Mesenchymal stem cell (in vitro differentiated cells and primary cell): ENCODE measurements around the gene SLC7A14.

ENCODE experiments used
- DNase-seq: peaks from one replicate; pipeline ENCODE4 v3.0.0-alpha.2; 2013
- H2AFZ ChIP-seq: one replicate; pipeline ENCODE4 v1.6.1; 2013; ENCODE audit warnings: low read depth, mild to moderate bottlenecking, control low read depth, inconsistent platforms, low read length, moderate library complexity
- H2AK5ac ChIP-seq: 2 replicates; pipeline ENCODE4 v1.6.1; 2013; ENCODE audit warnings: low read length, moderate library complexity, mild to moderate bottlenecking, inconsistent platforms; ENCODE audit not compliant: severe bottlenecking
- H2BK120ac ChIP-seq: one replicate; pipeline ENCODE4 v1.6.1; 2013; ENCODE audit warnings: low read depth, mild to moderate bottlenecking, inconsistent platforms, low read length, moderate library complexity
- H2BK12ac ChIP-seq, 2 experiments: one replicate each; pipeline ENCODE4 v1.6.1; 2013; ENCODE audit warnings: inconsistent platforms in 2 of 2, low read length in 2 of 2, mild to moderate bottlenecking in 2 of 2, moderate library complexity in 2 of 2, control low read depth in 1 of 2
- H2BK15ac ChIP-seq: one replicate; pipeline ENCODE4 v1.6.1; 2013; ENCODE audit warnings: mild to moderate bottlenecking, low read depth, inconsistent platforms; ENCODE audit not compliant: poor library complexity, severe bottlenecking
- H2BK5ac ChIP-seq: 2 replicates; pipeline ENCODE4 v1.6.1; 2013; ENCODE audit warnings: low read depth, mild to moderate bottlenecking, low read length, control low read depth, inconsistent platforms; ENCODE audit not compliant: poor library complexity, severe bottlenecking
- H3K14ac ChIP-seq, 2 experiments: one replicate each; pipeline ENCODE4 v1.6.1; 2013; ENCODE audit warnings: inconsistent platforms in 2 of 2, low read length in 2 of 2, control low read depth in 1 of 2, mild to moderate bottlenecking in 1 of 2, moderate library complexity in 1 of 2
- H3K18ac ChIP-seq, 2 experiments: one replicate each; pipeline ENCODE4 v1.6.1; 2013; ENCODE audit warnings: inconsistent platforms in 2 of 2, low read length in 2 of 2, control low read depth in 1 of 2, low read depth in 1 of 2, mild to moderate bottlenecking in 1 of 2
- H3K23ac ChIP-seq, 2 experiments: one replicate each; pipeline ENCODE4 v1.6.1; 2013; ENCODE audit warnings: inconsistent platforms in 2 of 2, low read length in 2 of 2, mild to moderate bottlenecking in 2 of 2, moderate library complexity in 2 of 2, control low read depth in 1 of 2
- H3K27ac ChIP-seq: 2 replicates; pipeline ENCODE4 v1.5.1; 2013; ENCODE audit warnings: mild to moderate bottlenecking, moderate library complexity, low read length, control low read depth, inconsistent platforms; ENCODE audit not compliant: poor library complexity, severe bottlenecking
- H3K27me3 ChIP-seq, 2 experiments: 2 replicates each; pipeline versions ENCODE4 v1.6.1 to v1.7.0; 2013; ENCODE audit warnings: low read length in 2 of 2, mild to moderate bottlenecking in 2 of 2, moderate library complexity in 2 of 2, control low read depth in 1 of 2, inconsistent platforms in 1 of 2; ENCODE audit not compliant: control insufficient read depth in 1 of 2, insufficient read depth in 1 of 2
- H3K36me3 ChIP-seq, 2 experiments: 2 replicates each; pipeline versions ENCODE4 v1.6.1 to v1.7.0; 2013; ENCODE audit warnings: low read length in 2 of 2, control low read depth in 1 of 2, inconsistent platforms in 1 of 2, low read depth in 1 of 2, mild to moderate bottlenecking in 1 of 2; ENCODE audit not compliant: insufficient read depth in 2 of 2, control insufficient read depth in 1 of 2
- H3K4ac ChIP-seq, 2 experiments: one replicate each; pipeline ENCODE4 v1.6.1; 2013; ENCODE audit warnings: inconsistent platforms in 2 of 2, low read length in 2 of 2, mild to moderate bottlenecking in 2 of 2, moderate library complexity in 2 of 2, control low read depth in 1 of 2, low read depth in 1 of 2
- H3K4me1 ChIP-seq: 2 replicates; pipeline ENCODE4 v1.6.1; 2013; ENCODE audit warnings: low read depth, low read length, control low read depth; ENCODE audit not compliant: control insufficient read depth, insufficient read depth
- H3K4me2 ChIP-seq: 2 replicates; pipeline ENCODE4 v1.6.1; 2013; ENCODE audit warnings: low read length, mild to moderate bottlenecking, inconsistent platforms; ENCODE audit not compliant: poor library complexity, severe bottlenecking
- H3K4me3 ChIP-seq, 2 experiments: 2 replicates each; pipeline versions ENCODE4 v1.5.1 to v1.7.0; 2013; ENCODE audit warnings: low read length in 2 of 2, mild to moderate bottlenecking in 2 of 2, control low read depth in 1 of 2, low read depth in 1 of 2; ENCODE audit not compliant: insufficient read depth in 1 of 2
- H3K79me1 ChIP-seq: replicated peaks from 2 replicates; pipeline ENCODE4 v1.6.1; 2013; ENCODE audit warnings: mild to moderate bottlenecking, control low read depth, low read length, inconsistent platforms; ENCODE audit not compliant: poor library complexity, severe bottlenecking
- H3K9ac ChIP-seq: 2 replicates; pipeline ENCODE4 v1.7.0; 2013; ENCODE audit warnings: mild to moderate bottlenecking, low read length, moderate library complexity
- H3K9me3 ChIP-seq: 2 replicates; pipeline ENCODE4 v1.7.0; 2013; ENCODE audit warnings: mild to moderate bottlenecking, low read length; ENCODE audit not compliant: control insufficient read depth
- H4K8ac ChIP-seq: one replicate; pipeline ENCODE4 v1.6.1; 2013; ENCODE audit warnings: inconsistent platforms, mild to moderate bottlenecking, low read length, moderate library complexity
- H4K91ac ChIP-seq: one replicate; pipeline ENCODE4 v1.6.1; 2013; ENCODE audit warnings: mild to moderate bottlenecking, low read length, inconsistent platforms
- WGBS: methylation state at CpG from one replicate; pipeline ENCODE4 v1.1.7; 2013; ENCODE audit warnings: mixed read lengths; 5-methylcytosine and 5-hydroxymethylcytosine counted together

Gene SLC7A14

DNA sequence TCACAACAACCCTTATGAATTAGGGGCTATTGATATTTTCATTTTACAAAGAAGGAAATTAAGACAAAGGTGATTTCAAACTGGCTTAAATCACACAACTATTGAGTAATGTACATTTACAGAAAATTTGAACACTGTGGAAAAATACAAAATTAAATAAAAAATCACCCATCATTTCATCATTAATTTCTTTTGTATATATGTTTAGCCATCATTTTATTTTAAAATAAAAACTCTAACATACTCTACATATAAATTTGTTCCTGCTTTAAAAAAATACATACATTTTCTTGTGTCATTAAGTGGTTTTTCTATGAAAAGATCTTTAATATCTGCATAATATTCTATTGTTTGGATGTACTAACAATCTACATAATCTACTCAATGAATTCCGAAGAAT lies 147.0 kb downstream of the SLC7A14 start:
- Histone ChIP-seq H2BK5ac (no peak overlapping the region), H3K18ac (no peak overlapping the region), H2BK120ac (no peak overlapping the region), H3K36me3 (peaks cover 0 to 57% of the 10 kb centered on the region in 2 experiments), H3K23ac (no peak overlapping the region), H2AK5ac (no peak overlapping the region), H3K4me1 (peaks cover 3% of the 10 kb centered on the region), H2BK15ac (no peak overlapping the region), H4K91ac (no peak overlapping the region), H3K27ac (no peak overlapping the region), H3K79me1 (no peaks in the 10 kb centered on the region), H4K8ac (no peak overlapping the region), H3K27me3 (no peaks in the 10 kb centered on the region), H2BK12ac (no peak overlapping the region), H3K4ac (no peak overlapping the region), H3K9ac (no peak overlapping the region), H3K14ac (no peak overlapping the region), H3K4me2 (no peak overlapping the region), H2AFZ (no peak overlapping the region), H3K4me3 (no peak overlapping the region), H3K9me3 (no peaks in the 10 kb centered on the region)
- no CpG with 5 or more reads among the region's 1 CpG for WGBS
- DNase-seq: no peak

GRCh38 chr3:170437696-170438407 lies 148.0 kb downstream of the SLC7A14 start:
- no peak overlapping the region for H4K8ac ChIP-seq
- no peaks in the 10 kb centered on the region for H3K27me3 ChIP-seq
- DNase-seq: no peak
- H3K79me1 ChIP-seq: no peaks in the 10 kb centered on the region
- H2BK120ac ChIP-seq: no peak overlapping the region
- no peak overlapping the region for H3K27ac ChIP-seq
- H4K91ac ChIP-seq: no peak overlapping the region
- peak overlapping the region in 1 of 2 experiments; percentile 20 for H3K4ac ChIP-seq
- no peak overlapping the region for H3K23ac ChIP-seq
- H3K9ac ChIP-seq: peak overlapping the region; percentile 54
- H2BK12ac ChIP-seq: no peak overlapping the region
- H2BK5ac ChIP-seq: no peak overlapping the region
- no peak overlapping the region for H3K18ac ChIP-seq
- H3K36me3 ChIP-seq: peaks cover 0 to 65% of the 10 kb centered on the region in 2 experiments
- H2AK5ac ChIP-seq: no peak overlapping the region
- no peaks in the 10 kb centered on the region for H3K9me3 ChIP-seq
- H3K14ac ChIP-seq: no peak overlapping the region
- peaks cover 3% of the 10 kb centered on the region for H3K4me1 ChIP-seq
- H2AFZ ChIP-seq: no peak overlapping the region
- H2BK15ac ChIP-seq: no peak overlapping the region
- no peak overlapping the region for H3K4me3 ChIP-seq
- H3K4me2 ChIP-seq: no peak overlapping the region
- 80% methylated on average over 9 of the region's 10 CpGs for WGBS

DNA sequence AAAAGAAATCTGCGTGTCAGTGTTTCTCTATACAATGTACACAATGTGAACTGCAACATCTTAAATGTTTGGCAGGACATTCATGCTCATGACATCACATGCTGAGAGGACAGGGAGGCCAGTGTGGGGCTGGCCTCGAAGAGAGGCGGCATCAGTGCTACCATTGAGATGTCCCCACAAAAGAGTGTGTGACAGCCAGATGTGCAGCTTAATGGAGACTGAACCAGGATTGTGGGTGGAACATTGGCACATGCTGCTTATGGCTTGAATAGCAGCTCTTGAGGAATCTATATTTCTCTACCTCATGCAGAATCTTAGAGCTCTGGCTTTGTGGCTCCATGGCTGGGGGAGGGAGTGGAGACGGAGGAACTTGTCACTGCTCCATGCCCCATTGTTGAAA lies 148.7 kb downstream of the SLC7A14 start:
- Histone ChIP-seq H3K27ac (no peak overlapping the region), H2AFZ (no peak overlapping the region), H3K4ac (no peak overlapping the region), H3K79me1 (no peaks in the 10 kb centered on the region), H3K4me3 (no peak overlapping the region), H3K23ac (no peak overlapping the region), H2BK15ac (no peak overlapping the region), H3K36me3 (peaks cover 5 to 72% of the 10 kb centered on the region in 2 experiments), H2BK5ac (no peak overlapping the region), H4K8ac (no peak overlapping the region), H3K9ac (peak overlapping the region; percentile 54), H3K4me1 (peaks cover 3% of the 10 kb centered on the region), H3K4me2 (no peak overlapping the region), H3K9me3 (no peaks in the 10 kb centered on the region), H3K14ac (no peak overlapping the region), H2BK120ac (no peak overlapping the region), H2BK12ac (peak overlapping the region in 1 of 2 experiments; percentile 48), H3K27me3 (no peaks in the 10 kb centered on the region), H4K91ac (no peak overlapping the region), H2AK5ac (no peak overlapping the region), H3K18ac (peak overlapping the region in 1 of 2 experiments; percentile 29)
- WGBS: 100% methylated on average over 3 of the region's 4 CpGs
- DNase-seq: no peak

DNA sequence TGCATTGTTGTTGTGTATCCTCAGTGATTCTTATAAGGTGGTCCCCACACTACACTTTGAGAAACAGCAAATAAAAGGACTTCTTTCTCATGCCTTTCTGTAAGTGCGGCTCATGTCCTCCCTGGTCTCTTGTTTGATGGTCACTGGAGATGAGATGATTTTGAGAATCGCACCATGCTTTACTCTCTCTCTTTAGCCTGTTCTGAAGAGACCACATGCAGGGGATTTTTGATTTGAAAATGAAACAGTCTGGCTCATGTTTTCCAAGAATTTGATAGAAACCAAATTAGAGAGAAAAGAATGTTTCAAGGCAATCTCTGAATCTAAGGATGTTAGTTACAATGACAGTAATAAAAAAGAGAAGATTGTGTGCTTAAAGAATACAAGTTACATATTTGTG lies 149.2 kb downstream of the SLC7A14 start:
- Histone ChIP-seq H2AFZ (no peak overlapping the region), H2BK15ac (no peak overlapping the region), H3K4me2 (no peak overlapping the region), H2BK12ac (no peak overlapping the region), H4K8ac (no peak overlapping the region), H3K4ac (no peak overlapping the region), H2AK5ac (no peak overlapping the region), H3K18ac (no peak overlapping the region), H3K14ac (no peak overlapping the region), H4K91ac (no peak overlapping the region), H3K4me3 (no peak overlapping the region), H3K9ac (no peak overlapping the region), H3K27ac (no peak overlapping the region), H3K36me3 (peaks cover 5 to 77% of the 10 kb centered on the region in 2 experiments), H3K23ac (no peak overlapping the region), H3K79me1 (no peaks in the 10 kb centered on the region), H3K27me3 (no peaks in the 10 kb centered on the region), H2BK120ac (no peak overlapping the region), H3K9me3 (no peaks in the 10 kb centered on the region), H2BK5ac (no peak overlapping the region), H3K4me1 (peaks cover 3% of the 10 kb centered on the region)
- WGBS: 100% methylated on average over 2 of the region's 2 CpGs
- no peak for DNase-seq
